IMR-90 (cell line): Measurements from ENCODE around the gene ENOX1. TPM values are rescaled to one million over a fixed set of nuclear protein-coding genes. Genes with fewer than 3 reads are reported as not detected.

Experiments used
- ATAC-seq: fragments of 200-7000 bp; cut with Tn5 transposase; 2 replicates; pipeline ENCODE4 v1.9.1; 2020; ENCODE audit warnings: low read depth, mild to moderate bottlenecking, moderate library complexity
- BruUV-seq: library from RNA; stranded (reverse); fragments of 400-500 nt; replicated peaks from 2 replicates; lab custom pipeline; 2021; lab: Mats Ljungman, UMichigan
- CTCF ChIA-PET: fragments of 300-600 bp; formaldehyde crosslinking; extraction: SDS; loops from one replicate; lab custom pipeline; 2021; ENCODE audit warnings: antibody characterized with exemption; lab: Yijun Ruan, JAX
- POLR2A ChIA-PET: fragments of 300-600 bp; sonication (Branson Sonifier 250); formaldehyde crosslinking; loops from one replicate; lab custom pipeline; 2022; ENCODE audit warnings: antibody characterized with exemption; ENCODE audit not compliant: unreplicated experiment; lab: Charles Lee
- DNase-seq: peaks from one replicate; pipeline ENCODE4 v3.0.0; 2013
- H2AFZ ChIP-seq: replicated peaks from 2 replicates; pipeline ENCODE3; 2013; ENCODE audit warnings: low read length, mild to moderate bottlenecking; ENCODE audit not compliant: poor library complexity
- H2AK5ac ChIP-seq: 2 replicates; pipeline ENCODE4 v1.6.1; 2013; ENCODE audit warnings: low read depth, low read length, inconsistent platforms
- H2AK9ac ChIP-seq: replicated peaks from 2 replicates; pipeline ENCODE3; 2013; ENCODE audit warnings: mild to moderate bottlenecking, low read depth, low read length, moderate library complexity; ENCODE audit not compliant: poor library complexity
- H2BK120ac ChIP-seq: 2 replicates; pipeline ENCODE4 v1.6.1; 2013; ENCODE audit warnings: low read depth, low read length, inconsistent platforms
- H2BK15ac ChIP-seq: 3 replicates; pipeline ENCODE4 v1.6.1; 2013; ENCODE audit warnings: low read depth, low read length, inconsistent platforms
- H2BK20ac ChIP-seq: 2 replicates; pipeline ENCODE4 v1.6.1; 2013; ENCODE audit warnings: low read depth, mild to moderate bottlenecking, inconsistent platforms, low read length, moderate library complexity
- H2BK5ac ChIP-seq: 2 replicates; pipeline ENCODE4 v1.6.1; 2013; ENCODE audit warnings: mild to moderate bottlenecking, low read depth, low read length, inconsistent platforms; ENCODE audit not compliant: poor library complexity, severe bottlenecking
- H3K14ac ChIP-seq: replicated peaks from 2 replicates; pipeline ENCODE4 v1.6.1; 2013; ENCODE audit warnings: low read depth, low read length, inconsistent platforms
- H3K18ac ChIP-seq: 2 replicates; pipeline ENCODE4 v1.6.1; 2013; ENCODE audit warnings: low read depth, low read length, control low read depth
- H3K23ac ChIP-seq: 2 replicates; pipeline ENCODE4 v1.6.1; 2013; ENCODE audit warnings: low read depth, low read length, inconsistent platforms
- H3K27ac ChIP-seq: 2 replicates; pipeline ENCODE4 v1.5.1; 2013; ENCODE audit warnings: mild to moderate bottlenecking, control low read depth, low read length; ENCODE audit not compliant: insufficient read depth
- H3K27me3 ChIP-seq: 2 replicates; pipeline ENCODE4 v1.6.1; 2013; ENCODE audit warnings: low read length; ENCODE audit not compliant: control insufficient read depth, insufficient read depth
- H3K36me3 ChIP-seq: 2 replicates; pipeline ENCODE4 v1.6.1; 2013; ENCODE audit warnings: low read length, mixed read lengths; ENCODE audit not compliant: control insufficient read depth, insufficient read depth
- H3K4ac ChIP-seq: 2 replicates; pipeline ENCODE4 v1.6.1; 2013; ENCODE audit warnings: low read depth, low read length, inconsistent platforms
- H3K4me1 ChIP-seq: 2 replicates; pipeline ENCODE4 v1.6.1; 2013; ENCODE audit warnings: low read length, mixed read lengths; ENCODE audit not compliant: control insufficient read depth, insufficient read depth
- H3K4me2 ChIP-seq: 2 replicates; pipeline ENCODE4 v1.6.1; 2013; ENCODE audit warnings: low read depth, mild to moderate bottlenecking, control low read depth, low read length, moderate library complexity
- H3K4me3 ChIP-seq: 2 replicates; pipeline ENCODE4 v1.5.1; 2013; ENCODE audit warnings: low read depth, mild to moderate bottlenecking, control low read depth, low read length, moderate library complexity; ENCODE audit not compliant: insufficient read depth
- H3K56ac ChIP-seq: 2 replicates; pipeline ENCODE4 v1.6.1; 2013; ENCODE audit warnings: low read length, inconsistent platforms; ENCODE audit not compliant: insufficient read depth; ENCODE audit errors: extremely low read depth
- H3K79me1 ChIP-seq, 2 experiments: 2 replicates each; pipeline ENCODE4 v1.6.1; 2013; ENCODE audit warnings: low read length in 2 of 2, inconsistent platforms in 1 of 2, low read depth in 1 of 2
- H3K9ac ChIP-seq: 2 replicates; pipeline ENCODE4 v1.6.1; 2013; ENCODE audit warnings: low read depth, low read length, control low read depth
- H3K9me1 ChIP-seq: 2 replicates; pipeline ENCODE4 v1.6.1; 2013; ENCODE audit warnings: low read length, inconsistent platforms; ENCODE audit not compliant: insufficient read depth
- H3K9me3 ChIP-seq: 2 replicates; pipeline ENCODE4 v1.6.1; 2013; ENCODE audit warnings: low read length; ENCODE audit not compliant: control insufficient read depth, insufficient read depth
- H4K20me1 ChIP-seq: 2 replicates; pipeline ENCODE4 v1.6.1; 2013; ENCODE audit warnings: low read length, inconsistent platforms; ENCODE audit not compliant: insufficient read depth
- H4K5ac ChIP-seq: 2 replicates; pipeline ENCODE4 v1.6.1; 2013; ENCODE audit warnings: mild to moderate bottlenecking, low read depth, low read length, control low read depth
- H4K8ac ChIP-seq, 2 experiments: 2 replicates each; pipeline ENCODE4 v1.6.1; 2013; ENCODE audit warnings: low read depth in 2 of 2, low read length in 2 of 2, control low read depth in 1 of 2, inconsistent platforms in 1 of 2
- H4K91ac ChIP-seq: 2 replicates; pipeline ENCODE4 v1.6.1; 2013; ENCODE audit warnings: low read depth, low read length, inconsistent platforms; ENCODE audit not compliant: insufficient read depth
- BHLHE40 ChIP-seq: fragments of 150-350 bp; IDR thresholded peaks from 2 replicates; pipeline ENCODE4 v1.6.1; 2016; ENCODE audit warnings: mild to moderate bottlenecking, low read depth, low read length
- CEBPB ChIP-seq: IDR thresholded peaks from 2 replicates; pipeline ENCODE4 v1.6.1; 2012; ENCODE audit warnings: low read depth, low read length, improper control_type of control experiment
- CHD1 ChIP-seq: IDR thresholded peaks from 2 replicates; pipeline ENCODE4 v1.6.1; 2012; ENCODE audit warnings: low read depth, low read length, improper control_type of control experiment
- CTCF ChIP-seq: conservative IDR thresholded peaks from 2 replicates; pipeline ENCODE4 v1.5.1; 2012; ENCODE audit warnings: mild to moderate bottlenecking, low read depth, low read length, improper control_type of control experiment
- ELK1 ChIP-seq: fragments of 150-350 bp; IDR thresholded peaks from 2 replicates; pipeline ENCODE4 v1.6.1; 2016; ENCODE audit warnings: low read depth, mild to moderate bottlenecking, low read length, moderate library complexity, borderline replicate concordance
- FOS ChIP-seq: fragments of 150-350 bp; IDR thresholded peaks from 2 replicates; pipeline ENCODE4 v1.6.1; 2016; ENCODE audit warnings: low read depth, low read length
- MAFK ChIP-seq: IDR thresholded peaks from 2 replicates; pipeline ENCODE4 v1.6.1; 2012; ENCODE audit warnings: low read depth, low read length, improper control_type of control experiment
- MAZ ChIP-seq: IDR thresholded peaks from 2 replicates; pipeline ENCODE4 v1.6.1; 2012; ENCODE audit warnings: low read depth, mild to moderate bottlenecking, low read length, improper control_type of control experiment, moderate library complexity, borderline replicate concordance
- MXI1 ChIP-seq: IDR thresholded peaks from 2 replicates; pipeline ENCODE4 v1.6.1; 2012; ENCODE audit warnings: low read depth, mild to moderate bottlenecking, low read length, moderate library complexity, borderline replicate concordance
- NFE2L2 ChIP-seq: fragments of 150-350 bp; IDR thresholded peaks from 2 replicates; pipeline ENCODE4 v1.6.1; 2016; ENCODE audit warnings: low read depth, mild to moderate bottlenecking, low read length
- POLR2A ChIP-seq: IDR thresholded peaks from 2 replicates; pipeline ENCODE4 v1.6.1; 2012; ENCODE audit warnings: mild to moderate bottlenecking, low read depth, low read length
- RAD21 ChIP-seq: IDR thresholded peaks from 2 replicates; pipeline ENCODE4 v1.6.1; 2012; ENCODE audit warnings: low read length, improper control_type of control experiment
- RCOR1 ChIP-seq: IDR thresholded peaks from 2 replicates; pipeline ENCODE4 v1.6.1; 2012; ENCODE audit warnings: mild to moderate bottlenecking, low read length, improper control_type of control experiment; ENCODE audit not compliant: insufficient replicate concordance
- RFX5 ChIP-seq: IDR thresholded peaks from 2 replicates; pipeline ENCODE4 v1.8.0; 2012; ENCODE audit warnings: low read depth, mild to moderate bottlenecking, low read length, moderate library complexity
- SMC3 ChIP-seq: fragments of 150-350 bp; IDR thresholded peaks from 2 replicates; pipeline ENCODE4 v1.6.1; 2016; ENCODE audit warnings: low read depth, mild to moderate bottlenecking, antibody characterized with exemption, low read length, moderate library complexity
- WGBS, 2 experiments: methylation state at CpG; one replicate each; pipeline versions ENCODE4 v1.1.5 to v1.1.7; 2013; ENCODE audit warnings: missing lambda C conversion rate in 2 of 2; ENCODE audit not compliant: insufficient read length in 1 of 2; ENCODE audit errors: extremely low coverage in 2 of 2; 5-methylcytosine and 5-hydroxymethylcytosine counted together
- dilution Hi-C: fragments of 300-500 bp; cut with HindIII; formaldehyde crosslinking; loops from one replicate; pipeline ENCODE4 v1.14.3; 2018; ENCODE audit warnings: low sequenced_read_pairs; ENCODE audit not compliant: unreplicated experiment
- in situ Hi-C: fragments of 300-500 bp; cut with MboI; formaldehyde crosslinking; loops from 3 replicates; pipeline ENCODE4 v1.14.3; 2019; ENCODE audit warnings: low sequenced_read_pairs, inconsistent platforms, mixed read lengths
- intact Hi-C: fragments of 100-400 bp; cut with micrococcal nuclease; formaldehyde crosslinking; loops from 2 replicates; pipeline ENCODE4 v1.10.0; 2022
- polyA plus RNA-seq, 3 experiments: library from polyadenylated mRNA; depleted of rRNA; stranded (reverse); fragments of >200 nt; gene quantifications; 2 replicates each; pipeline ENCODE4 v1.2.3, GENCODE V29; 2012; ENCODE audit warnings: low replicate concordance in 1 of 3
- total RNA-seq: library from RNA; depleted of rRNA; stranded (reverse); fragments of >200 nt; gene quantifications from 2 replicates; pipeline ENCODE4 v1.2.3, GENCODE V29; 2012
- TF ChIP-seq, protein P1 (sequence below): fragments of 150-350 bp; IDR thresholded peaks from 2 replicates; pipeline ENCODE4 v1.6.1; 2017; ENCODE audit warnings: mild to moderate bottlenecking, antibody characterized with exemption, low read length, low read depth

The ENOX1 gene
- total and polyA plus RNA-seq, 2 of the 4 experiments (the other 2 are of a cell fraction): 0.99 to 1.3 TPM

DNA sequence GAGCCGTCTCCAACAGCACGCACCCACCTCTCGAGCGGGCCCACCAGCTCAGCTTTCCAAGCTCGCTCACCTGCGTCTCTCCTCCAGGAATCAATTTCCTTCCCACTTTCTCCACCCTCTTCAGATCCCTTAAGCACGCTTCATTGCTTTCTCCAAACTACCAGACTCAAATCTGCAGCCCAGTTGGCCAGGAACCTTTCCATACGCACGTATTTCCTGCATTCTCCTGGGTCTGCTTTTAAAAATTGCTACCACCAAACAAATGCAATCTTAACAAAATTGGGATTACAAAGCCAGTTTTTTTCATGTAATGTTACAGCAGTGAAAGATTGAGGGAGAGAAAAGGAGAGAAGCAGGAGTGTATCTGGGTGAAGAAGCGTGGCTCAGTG, 1.5 kb downstream of the ENOX1 start:
- Histone ChIP-seq H3K27ac (no peak overlapping the region), H3K56ac (no peak overlapping the region), H2BK120ac (no peak overlapping the region), H2BK15ac (no peak overlapping the region), H3K14ac (no peak overlapping the region), H2AFZ (peak overlapping the region; percentile 93), H3K27me3 (peaks cover 2% of the 10 kb centered on the region; the same call in 1 of the 2 replicates), H2AK9ac (no peak overlapping the region), H3K18ac (no peak overlapping the region), H2AK5ac (no peak overlapping the region), H4K20me1 (no peaks in the 10 kb centered on the region), H2BK5ac (no peak overlapping the region), H3K4me2 (peak overlapping the region; percentile 99), H4K8ac (no peak overlapping the region), H3K9ac (no peak overlapping the region), H3K4me1 (no peaks in the 10 kb centered on the region), H4K91ac (no peak overlapping the region), H3K9me3 (no peaks in the 10 kb centered on the region), H2BK20ac (no peak overlapping the region), H3K36me3 (no peaks in the 10 kb centered on the region), H3K79me1 (no peaks in the 10 kb centered on the region), H3K23ac (no peak overlapping the region), H3K4ac (no peak overlapping the region), H3K9me1 (no peaks in the 10 kb centered on the region), H3K4me3 (peak overlapping the region; percentile 15; the same call in 1 of the 2 replicates), H4K5ac (no peak overlapping the region)
- WGBS, 2 experiments: 45% methylated on average over 7 of the region's 10 CpGs; no CpG with 5 or more reads in 1 of the 2 experiments
- intact Hi-C loops (loop anchor here (5.0 to 10.0 kb wide), 5 partner anchors 92 to 1188 kb away; partner anchors contain the start of genes CCDC122 and LACC1), in situ Hi-C loops (loop anchor here (25.0 kb wide), 1 partner anchor 1198 kb away; no protein-coding TSS in a partner anchor), dilution Hi-C loops (no loop called here)
- POLR2A ChIA-PET: no interaction called here
- TF ChIP-seq RCOR1 (no peak), NFE2L2 (no peak), CTCF (no peak), CHD1 (no peak), BHLHE40 (no peak), CEBPB (no peak), FOS (no peak), RFX5 (no peak), RAD21 (no peak), MXI1 (no peak), MAFK (no peak), SMC3 (no peak), MAZ (no peak), ELK1 (no peak), POLR2A (no peak)
- TF ChIP-seq, protein P1, sequence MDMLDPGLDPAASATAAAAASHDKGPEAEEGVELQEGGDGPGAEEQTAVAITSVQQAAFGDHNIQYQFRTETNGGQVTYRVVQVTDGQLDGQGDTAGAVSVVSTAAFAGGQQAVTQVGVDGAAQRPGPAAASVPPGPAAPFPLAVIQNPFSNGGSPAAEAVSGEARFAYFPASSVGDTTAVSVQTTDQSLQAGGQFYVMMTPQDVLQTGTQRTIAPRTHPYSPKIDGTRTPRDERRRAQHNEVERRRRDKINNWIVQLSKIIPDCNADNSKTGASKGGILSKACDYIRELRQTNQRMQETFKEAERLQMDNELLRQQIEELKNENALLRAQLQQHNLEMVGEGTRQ: no peak
- no TSS peak for BruUV-seq
- DNase-seq (peak; percentile 2), ATAC-seq (no peak)
- CTCF ChIA-PET: no interaction called here
